K562 (cell line): Measurements from ENCODE around the gene SEMA3G. TPM values are rescaled to one million over a fixed set of nuclear protein-coding genes. Genes with fewer than 3 reads are reported as not detected.

Experiments used
- ATAC-seq: fragments of 200-7000 bp; cut with Tn5 transposase; 3 replicates; pipeline ENCODE4 v1.9.1; 2020; ENCODE audit warnings: moderate library complexity
- BruUV-seq: library from RNA; stranded (reverse); fragments of 400-500 nt; replicated peaks from 2 replicates; lab custom pipeline; 2021; lab: Mats Ljungman, UMichigan
- CTCF ChIA-PET: fragments of 300-600 bp; formaldehyde crosslinking; extraction: SDS; loops from one replicate; lab custom pipeline; 2021; ENCODE audit warnings: low intra/inter-chr PET ratio; lab: Yijun Ruan, JAX
- POLR2A ChIA-PET: fragments of 300-600, 350-650 bp; sonication (Branson Sonifier 250); formaldehyde crosslinking; extraction: SDS; loops from one replicate; lab custom pipeline; 2021; ENCODE audit warnings: antibody characterized with exemption, inconsistent platforms; lab: Yijun Ruan, JAX
- DNase-seq, 4 experiments: peaks; one replicate each; pipeline versions ENCODE4 v3.0.0 to v3.0.0-alpha.2; 2011 to 2018; ENCODE audit warnings: low spot score in 3 of 4, mixed read lengths in 3 of 4; ENCODE audit errors: extremely low read depth in 1 of 4
- FAIRE-seq: peaks from 2 replicates; lab custom pipeline; 2011; peaks lifted over from hg19 to GRCh38; lab: Jason Lieb, UNC
- H2AFZ ChIP-seq: 2 replicates; pipeline ENCODE4 v1.6.0; 2011; ENCODE audit warnings: low read depth, low read length, control low read depth, inconsistent platforms
- H3K27ac ChIP-seq: fragments of 200-600 bp; 3 replicates; pipeline ENCODE4 v1.8.0; 2011; ENCODE audit warnings: low read depth, mild to moderate bottlenecking, control low read depth, inconsistent platforms, low read length, moderate library complexity, mixed read lengths; ENCODE audit errors: extremely low read depth
- H3K27me3 ChIP-seq, 2 experiments: fragments of 300-600 bp in 1 of 2; 2 replicates in 1 of 2; 3 replicates in 1 of 2; pipeline versions ENCODE4 v1.6.0 to v1.8.0; 2011; ENCODE audit warnings: inconsistent platforms in 2 of 2, low read length in 2 of 2, mild to moderate bottlenecking in 1 of 2, mixed read lengths in 1 of 2, moderate library complexity in 1 of 2; ENCODE audit not compliant: control insufficient read depth in 2 of 2, insufficient read depth in 2 of 2
- H3K36me3 ChIP-seq: fragments of 300-600 bp; 3 replicates; pipeline ENCODE4 v1.8.0; 2011; ENCODE audit warnings: mild to moderate bottlenecking, low read length, inconsistent platforms; ENCODE audit not compliant: control insufficient read depth, insufficient read depth
- H3K4me1 ChIP-seq, 2 experiments: fragments of 200-600 bp in 1 of 2; replicated peaks in 1 of 2; 2 replicates in 1 of 2; 3 replicates in 1 of 2; pipeline versions ENCODE4 v1.5.1 to v1.8.0; 2011; ENCODE audit warnings: inconsistent platforms in 2 of 2, low read length in 2 of 2, mild to moderate bottlenecking in 1 of 2, mixed read lengths in 1 of 2, moderate library complexity in 1 of 2; ENCODE audit not compliant: control insufficient read depth in 2 of 2, insufficient read depth in 2 of 2
- H3K4me2 ChIP-seq: 2 replicates; pipeline ENCODE4 v1.6.1; 2011; ENCODE audit warnings: low read length, control low read depth, inconsistent platforms, mixed read lengths; ENCODE audit not compliant: insufficient read depth
- H3K4me3 ChIP-seq: fragments of 200-600 bp; sonication (generic), shearing (Covaris generic); 2 replicates; pipeline ENCODE4 v1.5.1; 2016; ENCODE audit warnings: control low read depth, inconsistent platforms
- H3K79me2 ChIP-seq: fragments of 200-600 bp; 3 replicates; pipeline ENCODE4 v1.8.0; 2011; ENCODE audit warnings: low read length, inconsistent platforms; ENCODE audit not compliant: control insufficient read depth, insufficient read depth
- H3K9ac ChIP-seq, 2 experiments: 2 replicates each; pipeline versions ENCODE4 v1.6.0 to v1.6.1; 2011; ENCODE audit warnings: low read depth in 2 of 2, low read length in 2 of 2, control low read depth in 1 of 2, inconsistent platforms in 1 of 2, mild to moderate bottlenecking in 1 of 2, mixed read lengths in 1 of 2; ENCODE audit not compliant: insufficient read depth in 1 of 2
- H3K9me1 ChIP-seq: one replicate; pipeline ENCODE4 v1.6.0; 2011; ENCODE audit warnings: inconsistent platforms, mild to moderate bottlenecking, low read length, moderate library complexity; ENCODE audit not compliant: control insufficient read depth, insufficient read depth
- H3K9me3 ChIP-seq: replicated peaks from 2 replicates; pipeline ENCODE4 v1.5.1; 2011; ENCODE audit warnings: low read depth, low read length, inconsistent platforms; ENCODE audit not compliant: control insufficient read depth, insufficient read depth
- H4K20me1 ChIP-seq: replicated peaks from 2 replicates; pipeline ENCODE4 v1.6.1; 2011; ENCODE audit warnings: low read length, inconsistent platforms, mixed read lengths; ENCODE audit not compliant: control insufficient read depth, insufficient read depth
- BRF1 ChIP-seq: IDR thresholded peaks from 3 replicates; pipeline ENCODE4 v1.6.1; 2011; ENCODE audit warnings: borderline replicate concordance, mild to moderate bottlenecking; ENCODE audit not compliant: insufficient read length; ENCODE audit errors: extremely low read depth
- EP400 ChIP-seq: fragments of 450-650 bp; IDR thresholded peaks from 2 replicates; pipeline ENCODE4 v1.6.1; 2017; ENCODE audit warnings: antibody characterized with exemption, mild to moderate bottlenecking, moderate library complexity
- MBD1 ChIP-seq: fragments of 250-450 bp; sonication (Bioruptor Pico); IDR thresholded peaks from 2 replicates; pipeline ENCODE4 v1.8.0; 2022; ENCODE audit warnings: inconsistent platforms
- RAD21 ChIP-seq, 2 experiments: fragments of 250-450 bp in 1 of 2; fragments of 450-650 bp in 1 of 2; sonication (Bioruptor Pico) in 1 of 2; formaldehyde crosslinking in 1 of 2; IDR thresholded peaks in 1 of 2; conservative IDR thresholded peaks in 1 of 2; 2 replicates each; pipeline versions ENCODE4 v1.4.0 to v1.8.0; 2020 to 2022; ENCODE audit warnings: mild to moderate bottlenecking in 2 of 2, moderate library complexity in 1 of 2
- RBM22 ChIP-seq: fragments of 200-400 bp; formaldehyde crosslinking; IDR thresholded peaks from 2 replicates; pipeline ENCODE4 v1.6.1; 2018; ENCODE audit warnings: low read length, low read depth; ENCODE audit not compliant: poor library complexity, severe bottlenecking
- SRSF9 ChIP-seq: fragments of 200-400 bp; formaldehyde crosslinking; IDR thresholded peaks from 2 replicates; pipeline ENCODE4 v1.6.1; 2017; ENCODE audit warnings: low read depth, low read length, borderline replicate concordance
- ZNF146 ChIP-seq: IDR thresholded peaks from one replicate; pipeline ENCODE4 v1.6.1; 2018; ENCODE audit warnings: missing compliant biosample characterization; ENCODE audit not compliant: unreplicated experiment
- ZNF232 ChIP-seq: sonication (generic); formaldehyde crosslinking; IDR thresholded peaks from 2 replicates; pipeline ENCODE4 v1.8.0; 2022; ENCODE audit warnings: mild to moderate bottlenecking, missing genetic modification reagents
- ZNF436 ChIP-seq: fragments of 250-450, 450-650 bp; sonication (Bioruptor Pico); formaldehyde crosslinking; IDR thresholded peaks from 2 replicates; pipeline ENCODE4 v1.7.0; 2020; ENCODE audit warnings: mild to moderate bottlenecking
- ZNF76 ChIP-seq: fragments of 250-450 bp; sonication (Bioruptor Pico); IDR thresholded peaks from 2 replicates; pipeline ENCODE4 v1.4.0; 2020; ENCODE audit warnings: mild to moderate bottlenecking, moderate library complexity, borderline replicate concordance
- WGBS: fragments of 100-300 bp; shearing (Covaris generic); methylation state at CpG from one replicate; pipeline ENCODE4 v1.1.6; 2016; ENCODE audit warnings: low coverage, mixed read lengths; ENCODE audit not compliant: insufficient coverage; ENCODE audit errors: missing lambda C conversion rate; 5-methylcytosine and 5-hydroxymethylcytosine counted together
- in situ Hi-C: fragments of 300-500 bp; cut with MboI; formaldehyde crosslinking; loops from 4 replicates; pipeline ENCODE4 v1.15.0; 2018; ENCODE audit warnings: inconsistent platforms, mixed read lengths
- intact Hi-C: fragments of 100-400 bp; cut with micrococcal nuclease; formaldehyde crosslinking; loops from 2 replicates; pipeline ENCODE4 v1.14.2; 2022
- polyA plus RNA-seq, 8 experiments: library from polyadenylated mRNA; depleted of rRNA in 4 of 8; stranded (reverse) in 5 of 8; unstranded in 3 of 8; fragments of >200 nt; fragmentation: Nextera tagmentation in 2 of 8; fragmentation: Illumina TruSeq in 1 of 8; extraction: Ambion mirVana in 2 of 8; extraction: Trizol in 1 of 8; gene quantifications; 2 replicates each; pipeline versions ENCODE4 v1.2.1 to v1.2.3, GENCODE V29; 2011 to 2014; ENCODE audit warnings: inconsistent platforms in 1 of 8, missing spikeins in 1 of 8
- total RNA-seq, 7 experiments: library from RNA; depleted of rRNA in 6 of 7; stranded (reverse); fragments of >200 nt in 6 of 7; fragmentation: Illumina TruSeq in 2 of 7; extraction: Trizol in 2 of 7; gene quantifications; 2 replicates each; pipeline versions ENCODE4 v1.2.1 to v1.2.3, GENCODE V29; 2011 to 2021; ENCODE audit warnings: low replicate concordance in 1 of 7
- TF ChIP-seq, protein P1 (sequence below), 2 experiments: fragments of 450-650 bp in 1 of 2; sonication (generic) in 1 of 2; formaldehyde crosslinking in 1 of 2; IDR thresholded peaks in 1 of 2; conservative IDR thresholded peaks in 1 of 2; 2 replicates each; pipeline versions ENCODE4 v1.6.1 to v1.8.1; 2016 to 2023; ENCODE audit warnings: mild to moderate bottlenecking in 2 of 2, moderate library complexity in 2 of 2, inconsistent platforms in 1 of 2, missing genetic modification reagents in 1 of 2
- TF ChIP-seq, protein P2 (sequence below): IDR thresholded peaks from 2 replicates; pipeline ENCODE4 v1.6.1; 2012; ENCODE audit warnings: low read depth, low read length, improper control_type of control experiment, borderline replicate concordance
- TF ChIP-seq, protein P3 (sequence below), 2 experiments: fragments of 450-650 bp; IDR thresholded peaks; 2 replicates each; pipeline ENCODE4 v1.6.1; 2016

Gene SEMA3G
- total and polyA plus RNA-seq, 9 of the 15 experiments (the other 6 are each of a cell fraction or from before 2014, with no cell fraction given) = 0.04 to 0.07 (median 0.05) TPM; not detected in 6

GRCh38 chr3:52401021-52401420 is 43.9 kb downstream of the SEMA3G start:
- CTCF ChIA-PET = no interaction called here
- TF ChIP-seq, protein P1, sequence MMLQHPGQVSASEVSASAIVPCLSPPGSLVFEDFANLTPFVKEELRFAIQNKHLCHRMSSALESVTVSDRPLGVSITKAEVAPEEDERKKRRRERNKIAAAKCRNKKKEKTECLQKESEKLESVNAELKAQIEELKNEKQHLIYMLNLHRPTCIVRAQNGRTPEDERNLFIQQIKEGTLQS (IDR thresholded peaks at IDR 0.05) = no peak
- TF ChIP-seq, protein P1 (CRISPR knock-in tag; conservative IDR thresholded peaks at IDR 0.05) = no peak
- TF ChIP-seq ZNF146 (no peak), EP400 (no peak), ZNF76 (CRISPR knock-in tag) (no peak), RAD21 (CRISPR knock-in tag; conservative IDR thresholded peaks at IDR 0.05 in 1 of 2, IDR thresholded peaks at IDR 0.05 in 1 of 2) (no peak), BRF1 (no peak), ZNF232 (CRISPR knock-in tag) (no peak), ZNF436 (CRISPR knock-in tag) (no peak), MBD1 (CRISPR knock-in tag) (no peak), SRSF9 (no peak), RBM22 (no peak)
- TF ChIP-seq, protein P2, sequence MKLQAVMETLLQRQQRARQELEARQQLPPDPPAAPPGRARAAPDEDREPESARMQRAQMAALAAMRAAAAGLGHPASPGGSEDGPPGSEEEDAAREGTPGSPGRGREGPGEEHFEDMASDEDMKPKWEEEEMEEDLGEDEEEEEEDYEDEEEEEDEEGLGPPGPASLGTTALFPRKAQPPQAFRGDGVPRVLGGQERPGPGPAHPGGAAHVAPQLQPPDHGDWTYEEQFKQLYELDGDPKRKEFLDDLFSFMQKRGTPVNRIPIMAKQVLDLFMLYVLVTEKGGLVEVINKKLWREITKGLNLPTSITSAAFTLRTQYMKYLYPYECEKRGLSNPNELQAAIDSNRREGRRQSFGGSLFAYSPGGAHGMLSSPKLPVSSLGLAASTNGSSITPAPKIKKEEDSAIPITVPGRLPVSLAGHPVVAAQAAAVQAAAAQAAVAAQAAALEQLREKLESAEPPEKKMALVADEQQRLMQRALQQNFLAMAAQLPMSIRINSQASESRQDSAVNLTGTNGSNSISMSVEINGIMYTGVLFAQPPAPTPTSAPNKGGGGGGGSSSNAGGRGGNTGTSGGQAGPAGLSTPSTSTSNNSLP = no peak
- TF ChIP-seq, protein P3, sequence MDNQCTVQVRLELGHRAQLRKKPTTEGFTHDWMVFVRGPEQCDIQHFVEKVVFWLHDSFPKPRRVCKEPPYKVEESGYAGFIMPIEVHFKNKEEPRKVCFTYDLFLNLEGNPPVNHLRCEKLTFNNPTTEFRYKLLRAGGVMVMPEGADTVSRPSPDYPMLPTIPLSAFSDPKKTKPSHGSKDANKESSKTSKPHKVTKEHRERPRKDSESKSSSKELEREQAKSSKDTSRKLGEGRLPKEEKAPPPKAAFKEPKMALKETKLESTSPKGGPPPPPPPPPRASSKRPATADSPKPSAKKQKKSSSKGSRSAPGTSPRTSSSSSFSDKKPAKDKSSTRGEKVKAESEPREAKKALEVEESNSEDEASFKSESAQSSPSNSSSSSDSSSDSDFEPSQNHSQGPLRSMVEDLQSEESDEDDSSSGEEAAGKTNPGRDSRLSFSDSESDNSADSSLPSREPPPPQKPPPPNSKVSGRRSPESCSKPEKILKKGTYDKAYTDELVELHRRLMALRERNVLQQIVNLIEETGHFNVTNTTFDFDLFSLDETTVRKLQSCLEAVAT (IDR thresholded peaks at IDR 0.05) = no peak

More at GRCh38 chr3:52401021-52401420, 43.9 kb downstream of the SEMA3G start:
- intact Hi-C loops = no loop called here
- Histone ChIP-seq H3K79me2 (no peaks in the 10 kb centered on the region), H3K36me3 (peaks cover 48% of the 10 kb centered on the region; the same call in 1 of the 3 replicates), H3K27me3 (no peaks in the 10 kb centered on the region), H3K4me1 (peaks cover 7 to 22% of the 10 kb centered on the region in 2 experiments; a peak in 4 of 5 replicates), H3K9ac (peak overlapping the region in 1 of 2 experiments; percentile 67; a peak in 2 of 4 replicates), H2AFZ (no peak overlapping the region), H3K27ac (no peak overlapping the region), H3K4me2 (no peak overlapping the region), H3K9me3 (no peaks in the 10 kb centered on the region), H3K4me3 (no peak overlapping the region), H4K20me1 (no peaks in the 10 kb centered on the region), H3K9me1 (peaks cover 3% of the 10 kb centered on the region)
- POLR2A ChIA-PET = interaction anchor here (2.1 kb wide), 1 partner anchor 12 kb away, joined by 9 read pairs; no protein-coding TSS in a partner anchor
- ATAC-seq = peak; percentile 32
- no TSS peak for BruUV-seq
- no peak for FAIRE-seq
- no peak for DNase-seq
- in situ Hi-C loops = no loop called here
- WGBS = no CpG with 5 or more reads among the region's 1 CpG
